ENCODE results near the gene PRKCA.

GRCh38 chr17:66574123-66574522 lies 271.7 kb downstream of the PRKCA start:
- TF ChIP-seq POLR2AphosphoS5 (IDR thresholded peaks at IDR 0.05; ENCODE audit: low read depth) (no peak), CTCF (IDR thresholded peaks at IDR 0.05; ENCODE audit: insufficient read depth, low read length) (no peak), REST (IDR thresholded peaks at IDR 0.05; ENCODE audit: insufficient replicate concordance, low read depth) (no peak), GABPA (IDR thresholded peaks at IDR 0.05; ENCODE audit: low read depth) (no peak)

All from HL-60 (cell line).